Measurements from ENCODE around the gene RMDN2. TPM values are rescaled to one million over a fixed set of nuclear protein-coding genes. Genes with fewer than 3 reads are reported as not detected.
A peak's percentile ranks its signal among the peaks of the same experiment; 100 is the strongest.

The RMDN2 gene
- total and polyA plus RNA-seq, 8 donors, result 2.4 to 6.6 (median 3.7) TPM

DNA sequence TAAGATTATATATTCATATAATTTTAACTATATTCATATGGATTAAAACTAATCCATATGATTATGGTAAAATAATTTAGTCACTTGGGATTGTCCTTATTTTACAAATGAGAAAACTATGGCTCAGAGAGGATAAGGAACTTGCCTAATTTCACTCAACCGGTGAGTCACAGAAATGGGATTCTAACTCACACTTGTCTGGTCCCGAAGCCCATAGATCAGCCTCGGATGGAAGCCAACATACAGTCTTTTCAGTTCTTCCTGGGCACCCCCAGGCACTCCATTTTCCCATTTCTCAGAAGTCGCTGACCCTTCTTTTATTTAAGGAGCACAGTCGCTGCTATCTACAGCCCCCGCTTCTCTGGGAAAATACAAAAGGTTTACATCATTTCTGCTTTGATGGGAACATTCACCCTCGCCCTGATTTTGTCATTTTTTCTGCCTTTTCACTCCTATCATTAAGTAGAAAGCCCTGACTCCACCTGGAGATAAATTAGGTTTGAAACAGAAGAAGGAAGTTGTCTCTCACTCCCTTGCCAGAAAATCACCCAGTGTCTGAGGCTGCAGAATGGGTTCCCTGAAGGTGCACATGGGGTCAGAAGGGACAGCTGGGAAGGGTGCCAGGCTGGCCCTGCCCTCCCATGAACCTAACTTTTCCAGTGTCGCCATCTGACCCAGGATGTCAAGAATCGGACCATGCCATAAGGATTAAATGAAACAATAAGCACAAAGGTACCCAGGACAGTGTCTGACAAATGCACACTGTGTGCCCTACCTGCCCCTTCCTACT is 114.2 kb downstream of the RMDN2 start:
- FAIRE-seq (no peak), DNase-seq (no peak), ATAC-seq (no peak)
- H3K9me3 ChIP-seq, result no peaks in the 10 kb centered on the region
- WGBS, 2 donors, result 74 to 81% methylated on average over 9 of the region's 9 CpGs
- TF ChIP-seq, protein P1, sequence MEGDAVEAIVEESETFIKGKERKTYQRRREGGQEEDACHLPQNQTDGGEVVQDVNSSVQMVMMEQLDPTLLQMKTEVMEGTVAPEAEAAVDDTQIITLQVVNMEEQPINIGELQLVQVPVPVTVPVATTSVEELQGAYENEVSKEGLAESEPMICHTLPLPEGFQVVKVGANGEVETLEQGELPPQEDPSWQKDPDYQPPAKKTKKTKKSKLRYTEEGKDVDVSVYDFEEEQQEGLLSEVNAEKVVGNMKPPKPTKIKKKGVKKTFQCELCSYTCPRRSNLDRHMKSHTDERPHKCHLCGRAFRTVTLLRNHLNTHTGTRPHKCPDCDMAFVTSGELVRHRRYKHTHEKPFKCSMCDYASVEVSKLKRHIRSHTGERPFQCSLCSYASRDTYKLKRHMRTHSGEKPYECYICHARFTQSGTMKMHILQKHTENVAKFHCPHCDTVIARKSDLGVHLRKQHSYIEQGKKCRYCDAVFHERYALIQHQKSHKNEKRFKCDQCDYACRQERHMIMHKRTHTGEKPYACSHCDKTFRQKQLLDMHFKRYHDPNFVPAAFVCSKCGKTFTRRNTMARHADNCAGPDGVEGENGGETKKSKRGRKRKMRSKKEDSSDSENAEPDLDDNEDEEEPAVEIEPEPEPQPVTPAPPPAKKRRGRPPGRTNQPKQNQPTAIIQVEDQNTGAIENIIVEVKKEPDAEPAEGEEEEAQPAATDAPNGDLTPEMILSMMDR (IDR thresholded peaks at IDR 0.05), result no peak
- H3K36me3 ChIP-seq, result no peaks in the 10 kb centered on the region
- H3K4me3 ChIP-seq, result no peak overlapping the region
- no peaks in the 10 kb centered on the region for H3K27me3 ChIP-seq
- no peak overlapping the region for H3K27ac ChIP-seq
- intact Hi-C loops (cut with DNase I), result no loop called here
- no peaks in the 10 kb centered on the region for H3K4me1 ChIP-seq

DNA sequence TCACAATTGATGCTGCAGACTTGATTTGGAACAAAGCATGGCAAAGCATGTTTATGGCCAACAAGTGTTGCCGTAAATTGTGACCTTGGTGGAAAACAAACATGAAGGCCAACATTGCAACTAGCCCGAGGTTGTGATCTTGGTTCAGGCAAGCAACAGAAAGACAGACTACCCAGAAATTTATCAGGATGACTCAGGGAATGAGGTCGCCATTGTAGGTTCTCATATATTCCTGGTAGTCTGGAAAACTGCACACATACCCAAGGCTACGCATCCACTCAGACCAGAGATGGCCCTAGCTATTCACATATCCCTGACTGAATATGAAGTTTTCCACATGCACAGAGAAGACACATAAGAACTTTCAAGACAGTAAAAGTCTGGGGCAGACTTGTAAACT is 120.7 kb downstream of the RMDN2 start:
- no peak for FAIRE-seq
- TF ChIP-seq, protein P1 (IDR thresholded peaks at IDR 0.05), result no peak
- H3K27ac ChIP-seq, result no peak overlapping the region
- intact Hi-C loops (cut with DNase I), result no loop called here
- no peak overlapping the region for H3K4me3 ChIP-seq
- ATAC-seq, result no peak
- no peaks in the 10 kb centered on the region for H3K4me1 ChIP-seq
- no peak for DNase-seq
- H3K27me3 ChIP-seq, result no peaks in the 10 kb centered on the region
- H3K9me3 ChIP-seq, result no peaks in the 10 kb centered on the region
- WGBS, 2 donors, result 71 to 77% methylated on average over 4 of the region's 4 CpGs
- H3K36me3 ChIP-seq, result no peaks in the 10 kb centered on the region

DNA sequence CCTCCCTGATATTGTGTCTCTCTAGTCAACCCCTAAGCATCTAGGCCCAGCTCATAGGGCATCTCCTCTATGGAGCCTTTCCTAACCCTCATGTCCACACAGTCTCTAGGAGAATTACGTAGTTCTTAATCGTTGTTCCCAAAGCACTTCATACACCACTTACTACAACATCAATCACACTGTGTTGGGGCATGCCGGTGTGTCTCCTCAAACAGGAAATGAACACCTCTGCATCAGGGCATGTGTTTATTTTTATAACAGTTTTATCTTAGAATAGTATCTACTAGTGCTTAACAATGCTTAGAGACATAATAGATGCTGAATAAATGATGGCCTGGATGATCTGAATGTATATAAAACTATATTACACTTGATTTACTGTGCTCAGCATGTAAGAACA is 131.1 kb downstream of the RMDN2 start:
- TF ChIP-seq, protein P1 (IDR thresholded peaks at IDR 0.05), result no peak
- DNase-seq (no peak), FAIRE-seq (no peak), ATAC-seq (no peak)
- no peak overlapping the region for H3K4me3 ChIP-seq
- H3K36me3 ChIP-seq, result no peaks in the 10 kb centered on the region
- no peaks in the 10 kb centered on the region for H3K4me1 ChIP-seq
- intact Hi-C loops (cut with DNase I), result loop anchor here in 1 of 3 donors (10.0 kb wide), 1 partner anchor 61 kb away; no protein-coding TSS in a partner anchor
- no peaks in the 10 kb centered on the region for H3K27me3 ChIP-seq
- H3K9me3 ChIP-seq, result no peaks in the 10 kb centered on the region
- no peak overlapping the region for H3K27ac ChIP-seq
- WGBS, 2 donors, result 55 to 71% methylated on average over 3 of the region's 3 CpGs

DNA sequence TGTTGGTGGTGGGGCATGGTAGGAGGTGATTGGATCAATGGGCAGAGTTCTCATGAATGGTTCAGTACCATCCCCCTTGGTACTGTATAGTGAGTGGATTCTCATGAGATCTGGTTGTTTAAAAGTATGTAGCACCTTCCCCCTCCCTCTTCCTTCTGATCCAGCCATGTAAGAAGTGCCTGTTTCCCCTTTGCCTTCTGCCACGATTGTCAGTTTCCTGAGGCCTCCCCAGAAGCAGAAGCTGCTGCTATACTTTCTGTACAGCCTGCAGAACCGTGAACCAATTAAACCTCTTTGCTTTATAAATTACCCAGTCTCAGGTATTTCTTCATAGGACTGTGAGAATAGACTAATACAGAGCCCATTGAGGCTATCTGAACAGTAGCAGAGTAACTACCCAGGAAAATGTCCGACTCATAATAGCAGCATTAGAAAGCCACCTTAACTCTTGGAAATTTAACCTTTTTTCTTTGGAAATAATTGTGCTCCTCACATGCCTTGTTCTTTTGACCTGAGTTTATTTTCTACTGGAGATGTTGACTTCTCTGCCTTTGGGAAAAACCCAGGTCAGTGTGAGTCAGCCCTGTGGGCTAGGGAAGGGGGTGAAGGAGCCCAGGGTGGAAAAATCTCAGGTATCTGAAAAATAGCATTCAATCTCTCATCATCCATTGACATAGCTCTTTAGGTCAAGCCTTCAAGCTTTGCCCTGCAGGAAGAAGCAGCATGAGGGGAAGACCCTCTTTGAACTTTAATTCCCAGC is 132.7 kb downstream of the RMDN2 start:
- no peak for DNase-seq
- WGBS, 2 donors, result 66 to 76% methylated on average over 3 of the region's 3 CpGs

More for the DNA sequence above, 132.7 kb downstream of the RMDN2 start:
- peak in 1 of 4 donors; percentile 74 for ATAC-seq
- no peak for FAIRE-seq
- no peaks in the 10 kb centered on the region for H3K27me3 ChIP-seq
- intact Hi-C loops (cut with DNase I), result loop anchor here in 1 of 3 donors (10.0 kb wide), 1 partner anchor 63 kb away; no protein-coding TSS in a partner anchor
- no peak overlapping the region for H3K27ac ChIP-seq
- TF ChIP-seq, protein P1 (IDR thresholded peaks at IDR 0.05), result no peak
- H3K9me3 ChIP-seq, result no peaks in the 10 kb centered on the region
- H3K4me1 ChIP-seq, result no peaks in the 10 kb centered on the region
- no peaks in the 10 kb centered on the region for H3K36me3 ChIP-seq
- no peak overlapping the region for H3K4me3 ChIP-seq
